ENCODE data around the gene TPRG1. TPM values are rescaled to one million over a fixed set of nuclear protein-coding genes. Genes with fewer than 3 reads are reported as not detected.

The TPRG1 gene
- total and polyA plus RNA-seq, 7 donors, result 0.78 to 24.5 (median 9.9) TPM

DNA sequence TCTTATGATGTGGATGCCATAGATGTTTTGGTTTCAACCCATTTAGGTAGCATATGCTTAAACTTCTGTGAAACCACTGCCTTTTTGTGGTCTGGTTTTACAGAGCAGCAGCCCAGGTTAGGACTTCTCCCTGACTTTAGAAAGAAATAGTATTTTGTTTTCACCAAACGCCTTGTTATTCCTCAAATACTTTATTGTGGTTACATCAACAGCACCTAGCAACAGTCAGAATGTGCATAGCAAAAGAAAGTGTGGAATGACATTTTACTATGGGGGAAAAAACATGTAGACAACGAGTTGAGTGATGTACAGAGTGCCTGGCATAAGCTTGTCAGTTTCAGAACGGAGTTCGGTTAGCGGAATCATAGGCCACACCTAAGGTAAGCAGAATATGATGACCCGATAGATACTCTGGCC lies 159.2 kb downstream of the TPRG1 start:
- DNase-seq (no peak), ATAC-seq (no peak)
- Histone ChIP-seq H3K4me3 (no peak overlapping the region), H3K9me3 (no peaks in the 10 kb centered on the region), H3K36me3 (ENCODE audit: insufficient read depth in 1 of 2, low read depth in 1 of 2) (no peaks in the 10 kb centered on the region), H3K4me1 (peaks cover 5% of the 10 kb centered on the region), H3K27me3 (ENCODE audit: insufficient read depth in 3 of 3, low read length in 2 of 3) (no peaks in the 10 kb centered on the region), H3K27ac (no peak overlapping the region)
- 84 to 91% (median 85%) methylated on average over 6 of the region's 6 CpGs for WGBS, 3 donors
- TF ChIP-seq, protein P1, sequence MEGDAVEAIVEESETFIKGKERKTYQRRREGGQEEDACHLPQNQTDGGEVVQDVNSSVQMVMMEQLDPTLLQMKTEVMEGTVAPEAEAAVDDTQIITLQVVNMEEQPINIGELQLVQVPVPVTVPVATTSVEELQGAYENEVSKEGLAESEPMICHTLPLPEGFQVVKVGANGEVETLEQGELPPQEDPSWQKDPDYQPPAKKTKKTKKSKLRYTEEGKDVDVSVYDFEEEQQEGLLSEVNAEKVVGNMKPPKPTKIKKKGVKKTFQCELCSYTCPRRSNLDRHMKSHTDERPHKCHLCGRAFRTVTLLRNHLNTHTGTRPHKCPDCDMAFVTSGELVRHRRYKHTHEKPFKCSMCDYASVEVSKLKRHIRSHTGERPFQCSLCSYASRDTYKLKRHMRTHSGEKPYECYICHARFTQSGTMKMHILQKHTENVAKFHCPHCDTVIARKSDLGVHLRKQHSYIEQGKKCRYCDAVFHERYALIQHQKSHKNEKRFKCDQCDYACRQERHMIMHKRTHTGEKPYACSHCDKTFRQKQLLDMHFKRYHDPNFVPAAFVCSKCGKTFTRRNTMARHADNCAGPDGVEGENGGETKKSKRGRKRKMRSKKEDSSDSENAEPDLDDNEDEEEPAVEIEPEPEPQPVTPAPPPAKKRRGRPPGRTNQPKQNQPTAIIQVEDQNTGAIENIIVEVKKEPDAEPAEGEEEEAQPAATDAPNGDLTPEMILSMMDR (IDR thresholded peaks at IDR 0.05), result no peak
- intact Hi-C loops (cut with DNase I), result no loop called here

DNA sequence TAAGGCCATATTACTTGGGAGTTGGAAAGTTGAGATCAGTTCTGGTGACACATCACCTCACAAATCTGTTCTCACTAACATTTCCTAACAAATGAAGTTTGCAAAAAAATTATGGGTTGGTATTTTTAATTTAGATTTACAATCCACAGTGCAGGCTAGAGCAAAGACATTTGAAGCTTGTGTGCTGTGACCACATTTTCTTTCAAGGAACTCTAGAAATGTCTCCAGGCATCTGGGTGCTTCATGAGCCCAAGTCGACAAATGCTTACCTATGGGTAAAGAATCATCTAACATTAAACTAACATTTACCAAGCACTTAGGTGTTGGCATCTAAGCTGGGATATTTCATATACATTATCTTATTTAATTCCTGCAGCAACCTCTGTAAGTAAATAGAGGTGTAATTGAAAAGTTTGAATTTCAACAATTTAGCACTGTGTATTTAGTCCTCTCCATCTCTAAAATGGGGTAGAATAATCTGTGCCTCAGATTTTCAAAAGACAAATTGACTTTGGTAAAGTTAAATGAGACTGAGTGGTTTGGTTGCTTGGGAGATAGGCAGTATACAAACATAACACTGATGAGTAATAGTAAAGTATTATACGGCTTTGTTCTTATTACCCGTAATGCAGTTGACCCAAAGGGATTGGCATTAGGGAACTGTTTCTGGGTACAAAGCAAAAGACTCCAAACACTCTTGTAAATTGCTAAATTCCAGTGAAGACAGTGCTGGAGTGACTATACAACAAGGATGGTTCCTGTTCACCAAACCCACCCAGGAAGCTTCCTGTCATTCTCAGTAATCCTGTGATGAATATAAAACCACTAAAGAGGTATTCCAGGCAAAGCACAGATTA lies 162.5 kb downstream of the TPRG1 start:
- Histone ChIP-seq H3K27me3 (ENCODE audit: insufficient read depth in 3 of 3, low read length in 2 of 3) (no peaks in the 10 kb centered on the region), H3K27ac (no peak overlapping the region), H3K4me1 (peaks cover 17% of the 10 kb centered on the region), H3K4me3 (no peak overlapping the region), H3K9me3 (no peaks in the 10 kb centered on the region), H3K36me3 (ENCODE audit: insufficient read depth in 1 of 2, low read depth in 1 of 2) (no peaks in the 10 kb centered on the region)
- intact Hi-C loops (cut with DNase I), result no loop called here
- TF ChIP-seq, protein P1 (IDR thresholded peaks at IDR 0.05), result no peak
- ATAC-seq (no peak), DNase-seq (no peak)
- 74 to 85% (median 77%) methylated on average over 3 of the region's 3 CpGs for WGBS, 3 donors

DNA sequence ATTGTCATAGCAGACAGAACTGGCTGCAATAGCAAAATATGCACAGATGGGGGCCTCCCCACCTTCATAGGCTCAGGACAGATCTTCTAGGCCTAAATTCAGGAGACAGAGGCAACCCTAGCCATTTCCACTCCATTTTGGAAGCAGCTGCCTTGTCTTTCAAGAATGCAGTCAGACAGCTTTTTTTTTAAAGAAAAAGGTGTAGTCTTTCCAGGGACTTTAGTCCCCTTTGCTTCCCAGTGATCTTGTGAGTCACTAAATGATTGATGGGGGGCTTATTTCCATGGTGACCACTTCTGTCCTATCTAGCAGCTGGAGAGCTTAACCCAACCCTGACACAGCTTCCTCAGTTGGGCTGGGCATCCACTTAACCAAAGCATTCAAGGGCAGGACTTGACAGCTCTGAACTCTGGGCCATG lies 165.9 kb downstream of the TPRG1 start:
- TF ChIP-seq, protein P1 (IDR thresholded peaks at IDR 0.05), result no peak
- ATAC-seq, result peak in 2 of 4 donors; percentile 17 to 33
- no peak overlapping the region for H3K4me3 ChIP-seq
- no peaks in the 10 kb centered on the region for H3K36me3 ChIP-seq (ENCODE audit: insufficient read depth in 1 of 2, low read depth in 1 of 2)
- no peaks in the 10 kb centered on the region for H3K9me3 ChIP-seq
- intact Hi-C loops (cut with DNase I), result no loop called here
- peaks cover 40% of the 10 kb centered on the region for H3K4me1 ChIP-seq
- H3K27ac ChIP-seq, result peak overlapping the region; percentile 85
- no peak for DNase-seq
- no peaks in the 10 kb centered on the region for H3K27me3 ChIP-seq (ENCODE audit: insufficient read depth in 3 of 3, low read length in 2 of 3)

DNA sequence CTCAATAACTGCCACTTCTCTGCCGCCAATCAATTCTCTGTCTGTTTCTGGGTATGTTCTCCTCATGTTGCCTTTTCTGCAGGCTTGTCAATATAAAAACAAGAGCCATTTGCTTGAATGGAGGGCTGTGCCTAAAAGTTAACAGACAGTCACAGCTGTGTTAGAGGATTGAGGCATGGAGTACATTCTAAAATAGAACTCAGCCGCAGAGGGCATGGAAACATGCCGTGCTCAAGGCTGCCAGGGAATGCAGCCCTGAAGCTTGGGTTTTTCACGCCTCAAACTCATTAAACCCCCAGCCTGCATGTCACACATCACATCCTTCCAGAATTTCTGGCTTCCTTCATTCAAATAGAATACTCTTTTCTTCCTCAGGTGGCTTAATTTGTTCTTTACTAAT lies 166.6 kb downstream of the TPRG1 start:
- peak; percentile 97 to 99 (median 98) for ATAC-seq
- no peaks in the 10 kb centered on the region for H3K27me3 ChIP-seq (ENCODE audit: insufficient read depth in 3 of 3, low read length in 2 of 3)
- no peaks in the 10 kb centered on the region for H3K36me3 ChIP-seq (ENCODE audit: insufficient read depth in 1 of 2, low read depth in 1 of 2)
- intact Hi-C loops (cut with DNase I), result no loop called here
- H3K27ac ChIP-seq, result peak overlapping the region; percentile 85
- WGBS, 3 donors, result 31 to 38% (median 35%) methylated on average over 4 of the region's 4 CpGs
- no peaks in the 10 kb centered on the region for H3K9me3 ChIP-seq
- peak overlapping the region; percentile 3 for H3K4me3 ChIP-seq
- TF ChIP-seq, protein P1 (IDR thresholded peaks at IDR 0.05), result no peak
- peaks cover 40% of the 10 kb centered on the region for H3K4me1 ChIP-seq
- peak; percentile 38 to 78 for DNase-seq
